IPS-11a (cell line): Measurements from ENCODE around the gene EIPR1.

Source experiments
- H3K4me3 ChIP-seq: one replicate; pipeline ENCODE4 v1.5.1; 2013; ENCODE audit warnings: low read depth, low read length, control low read depth

The EIPR1 gene

DNA sequence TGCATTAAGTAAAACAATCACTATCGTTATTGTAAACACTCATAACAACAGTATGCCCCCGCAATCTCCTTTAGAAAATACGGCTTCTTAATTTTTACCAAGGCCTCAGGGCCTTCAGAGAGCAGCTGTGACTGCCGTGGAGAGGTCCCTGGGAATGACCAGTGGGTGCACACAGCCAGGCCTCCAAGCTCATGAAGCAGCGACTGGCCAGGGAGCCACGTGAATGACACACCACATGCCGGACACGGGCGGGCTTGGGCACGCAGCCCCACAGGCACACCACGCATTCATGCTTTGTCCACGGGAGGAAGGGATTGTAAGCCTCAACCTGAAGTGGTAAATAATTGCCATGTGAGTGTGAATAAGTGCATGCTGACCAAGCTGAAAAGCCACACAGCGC, 121.0 kb downstream of the EIPR1 start:
- H3K4me3 ChIP-seq: no peak overlapping the region

DNA sequence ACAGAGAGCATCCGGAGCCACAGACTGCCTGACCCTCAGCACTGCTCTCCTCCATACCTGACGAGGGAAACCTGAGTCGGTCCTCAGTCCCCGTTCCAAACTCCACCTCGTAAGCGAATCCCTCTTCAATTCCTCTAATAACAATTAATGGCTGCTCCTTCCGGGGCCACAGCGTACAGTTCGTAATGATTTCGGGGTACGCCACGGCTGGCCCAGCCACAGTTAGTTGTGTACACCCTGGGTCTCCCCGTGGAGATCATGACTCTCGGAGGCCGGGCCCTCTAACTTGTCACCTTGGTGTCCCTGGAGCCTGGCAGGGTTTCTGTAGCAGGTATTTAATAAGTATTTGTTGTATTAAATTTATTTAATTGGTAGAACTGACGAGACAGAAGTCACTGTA, 121.5 kb downstream of the EIPR1 start:
- H3K4me3 ChIP-seq: no peak overlapping the region

DNA sequence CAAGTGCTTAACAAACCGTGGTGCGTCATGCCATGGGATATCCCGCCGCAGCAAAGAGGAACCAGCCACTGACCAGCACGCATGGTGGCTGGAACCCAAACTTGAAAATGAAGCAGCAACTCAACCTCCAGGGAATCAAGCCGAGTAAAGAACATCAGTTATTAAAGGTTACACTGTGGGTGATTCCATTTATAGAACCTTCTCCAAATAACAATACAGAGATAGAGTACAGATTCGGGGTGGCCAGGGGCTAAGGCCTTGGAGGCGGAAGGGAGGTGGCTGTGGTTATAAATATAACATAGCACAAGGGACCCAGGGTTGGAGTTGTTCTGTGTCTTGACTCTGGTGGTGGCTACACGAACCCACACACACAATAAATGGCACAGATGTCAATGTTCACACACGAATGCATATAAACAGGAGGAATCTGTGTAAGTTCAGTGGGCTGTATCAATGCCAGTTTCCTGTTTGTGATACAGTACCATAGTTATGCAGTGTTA, 123.1 kb downstream of the EIPR1 start:
- no peak overlapping the region for H3K4me3 ChIP-seq

DNA sequence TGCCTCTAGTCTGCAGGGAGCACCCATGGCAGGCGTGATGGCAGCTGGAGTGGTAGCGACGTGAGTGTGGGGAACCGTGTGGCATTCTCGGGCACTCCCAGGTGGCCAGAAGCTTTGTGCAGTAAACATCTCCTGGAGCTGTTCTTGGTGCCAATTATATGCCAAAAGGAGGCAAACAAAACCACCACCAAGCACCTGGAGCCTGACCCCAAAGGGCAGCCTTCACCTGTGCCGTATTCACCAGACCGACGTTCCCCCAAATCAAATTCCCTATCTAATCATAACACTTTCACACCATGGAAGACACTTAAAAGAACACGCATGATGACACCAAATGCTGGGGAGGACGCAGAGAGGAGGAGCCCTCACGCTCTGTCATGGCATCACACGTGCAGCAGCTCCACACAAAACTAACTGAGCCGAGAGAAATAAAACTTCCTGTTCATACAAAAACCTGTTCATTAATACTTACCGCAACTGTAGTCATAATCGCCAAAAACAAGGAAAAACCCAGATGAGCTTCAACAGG, 123.6 kb downstream of the EIPR1 start:
- no peak overlapping the region for H3K4me3 ChIP-seq

DNA sequence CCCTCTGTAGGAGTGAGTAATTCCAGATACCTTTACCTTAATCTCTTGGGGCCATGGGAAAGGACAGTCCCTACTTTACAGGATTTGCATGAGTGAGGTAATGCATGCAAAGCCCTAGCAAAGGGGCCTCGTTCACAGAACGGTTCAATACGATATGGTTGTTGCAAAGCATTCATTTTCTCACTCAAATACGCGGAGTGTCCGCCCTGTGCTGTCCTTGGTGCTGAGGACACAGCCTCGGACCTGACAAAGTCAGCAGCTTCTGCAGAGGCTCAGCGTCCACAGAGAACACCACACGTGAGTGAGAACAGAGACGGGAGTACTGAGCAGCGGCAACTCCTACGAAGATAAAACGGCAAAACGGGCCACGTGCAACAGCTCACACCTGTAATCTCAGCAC, 125.7 kb downstream of the EIPR1 start:
- no peak overlapping the region for H3K4me3 ChIP-seq

DNA sequence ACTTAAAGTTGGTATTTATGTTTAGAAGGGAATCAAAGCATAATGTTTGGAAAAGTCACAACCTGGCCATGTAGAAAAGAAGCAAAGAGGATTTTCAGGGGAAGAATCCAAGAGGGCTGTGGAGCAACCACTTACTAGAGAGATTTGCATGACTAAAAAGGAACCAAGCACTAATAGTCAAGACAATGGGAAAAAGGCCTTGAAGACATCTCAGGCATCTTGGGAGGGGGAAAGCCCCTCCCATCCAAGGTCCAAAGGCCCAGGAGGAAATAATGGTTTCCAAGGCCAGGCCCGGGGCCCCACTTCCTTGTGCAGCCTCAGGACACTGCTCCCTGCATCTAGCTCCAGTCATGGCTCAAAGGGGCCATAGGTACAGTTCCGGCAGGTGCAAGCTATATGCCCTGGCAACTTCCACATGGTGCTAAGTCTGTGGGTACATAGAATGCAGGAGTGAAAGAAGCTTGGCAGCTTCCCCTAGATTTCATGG, 128.1 kb downstream of the EIPR1 start:
- H3K4me3 ChIP-seq: no peak overlapping the region

DNA sequence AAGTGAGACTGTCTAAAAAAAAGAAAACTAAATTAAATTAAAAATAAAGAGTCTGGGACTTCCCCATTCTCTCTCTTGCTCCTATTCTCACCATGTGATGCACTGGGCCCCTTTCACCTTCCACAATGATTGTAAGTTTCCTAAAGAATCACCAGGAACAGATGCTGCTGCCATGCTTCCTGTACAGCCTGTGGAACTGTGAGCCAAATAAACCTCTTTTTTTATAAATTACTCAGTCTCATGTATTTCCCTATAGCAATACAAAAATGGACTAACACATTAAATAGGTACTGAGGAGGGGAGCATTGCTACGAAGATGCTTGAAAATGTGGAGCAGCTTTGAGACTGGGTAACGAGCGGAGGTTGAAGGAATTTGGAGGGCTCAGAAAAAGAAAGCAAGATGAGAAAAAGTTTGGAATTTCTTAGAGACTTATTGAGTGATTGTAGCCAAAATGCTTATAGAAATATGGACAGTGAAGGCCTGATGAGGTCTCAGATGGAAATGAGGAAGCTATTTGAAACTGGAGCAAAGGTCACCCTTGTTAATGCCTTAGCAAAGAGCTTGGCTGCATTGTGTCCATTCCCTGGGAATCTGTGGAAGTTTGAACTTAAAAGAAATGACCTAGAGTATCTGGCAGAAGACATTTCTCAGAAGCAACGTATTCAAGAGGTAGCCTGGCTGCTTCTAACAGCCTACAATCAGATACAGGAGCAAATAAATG, 128.7 kb downstream of the EIPR1 start:
- H3K4me3 ChIP-seq: no peak overlapping the region

DNA sequence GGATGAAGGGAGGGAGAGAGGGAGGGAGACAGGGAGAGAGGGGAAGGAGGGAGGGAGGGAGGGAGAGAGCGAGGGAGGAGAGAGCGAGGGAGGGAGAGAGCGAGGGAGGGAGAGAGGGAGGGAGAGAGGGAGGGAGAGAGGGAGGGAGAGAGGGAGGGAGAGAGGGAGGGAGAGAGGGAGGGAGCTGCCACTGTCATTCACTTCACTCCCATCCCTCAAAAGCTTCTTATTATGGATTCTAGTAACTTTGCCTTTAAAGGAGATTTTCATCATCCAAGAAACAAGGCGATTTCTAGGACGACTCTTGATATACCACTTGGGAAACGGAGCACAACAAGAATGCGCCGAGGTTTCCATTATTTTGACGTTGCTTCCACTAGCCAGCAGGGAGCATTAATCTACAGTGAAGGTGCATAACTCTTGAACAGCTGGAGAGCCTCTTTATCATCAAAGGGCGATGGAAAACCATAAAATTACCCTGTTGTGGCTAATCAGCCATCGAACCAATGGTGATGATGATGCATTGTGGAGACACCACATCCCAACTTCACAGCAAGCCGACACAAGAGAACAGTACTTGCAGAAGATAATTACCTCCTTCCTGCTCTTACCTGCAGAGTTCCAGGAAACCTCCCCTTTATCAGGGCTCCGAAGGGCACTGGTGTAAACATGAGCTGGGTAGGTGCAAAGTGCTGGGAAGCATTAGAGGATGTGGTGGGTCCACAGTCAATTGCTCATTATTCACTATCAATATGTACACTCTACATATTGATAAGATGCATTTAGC, 130.5 kb downstream of the EIPR1 start:
- H3K4me3 ChIP-seq: no peak overlapping the region

DNA sequence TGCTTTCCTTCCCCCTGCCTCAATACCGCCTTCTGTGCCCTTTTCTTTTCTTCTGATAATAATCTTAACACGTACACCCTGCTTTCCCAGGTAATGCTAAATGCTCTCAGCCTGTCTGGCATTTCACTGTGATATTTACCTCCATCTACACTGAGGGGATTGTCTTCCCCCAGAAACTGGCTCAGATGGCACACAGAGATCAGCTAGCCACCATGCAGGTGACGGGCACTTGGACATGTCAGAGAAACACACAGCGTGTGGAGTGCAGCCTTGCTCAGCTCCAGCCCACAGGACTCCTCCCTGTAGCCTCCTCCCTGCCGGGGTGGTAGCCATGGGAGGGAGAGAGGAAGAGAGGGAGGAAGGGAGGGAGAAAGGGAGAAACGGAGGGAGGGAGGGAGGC, 131.2 kb downstream of the EIPR1 start:
- no peak overlapping the region for H3K4me3 ChIP-seq

- H3K4me3 ChIP-seq: no peak overlapping the region
These were observed 133.1 kb downstream of the EIPR1 start for GRCh38 chr2:3244486-3244885.

GRCh38 chr2:3243804-3244203, 133.8 kb downstream of the EIPR1 start:
- H3K4me3 ChIP-seq: no peak overlapping the region

GRCh38 chr2:3242747-3243369, 134.8 kb downstream of the EIPR1 start:
- no peak overlapping the region for H3K4me3 ChIP-seq

DNA sequence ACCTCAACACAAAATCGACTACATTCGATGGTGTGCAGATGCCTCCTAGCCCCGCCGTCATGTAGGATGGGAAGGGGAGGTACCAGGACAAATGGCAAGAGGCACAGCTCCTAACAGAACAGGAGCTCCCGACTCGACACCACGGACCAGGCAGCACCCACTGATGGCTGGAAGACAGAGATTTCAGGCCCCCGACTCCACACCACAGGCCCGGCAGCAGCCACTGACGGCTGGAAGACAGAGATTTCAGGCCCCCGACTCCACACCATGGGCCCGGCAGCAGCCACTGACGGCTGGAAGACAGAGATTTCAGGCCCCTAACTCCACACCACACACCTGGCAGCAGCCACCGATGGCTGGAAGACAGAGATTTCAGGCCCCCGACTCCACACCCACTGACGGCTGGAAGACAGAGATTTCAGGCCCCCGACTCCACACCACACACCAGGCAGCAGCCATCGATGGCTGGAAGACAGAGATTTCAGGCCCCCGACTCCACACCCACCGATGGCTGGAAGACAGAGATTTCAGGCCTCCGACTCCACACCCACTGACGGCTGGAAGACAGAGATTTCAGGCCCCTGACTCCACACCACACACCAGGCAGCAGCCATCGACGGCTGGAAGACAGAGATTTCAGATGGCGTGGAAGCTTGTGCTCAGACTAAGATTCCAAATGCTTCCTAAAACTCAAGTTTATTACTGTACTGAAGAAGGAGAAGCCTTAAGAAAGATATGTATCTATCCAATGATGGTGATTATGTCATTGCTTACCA, 135.5 kb downstream of the EIPR1 start:
- no peak overlapping the region for H3K4me3 ChIP-seq

GRCh38 chr2:3238951-3239841, 138.4 kb downstream of the EIPR1 start:
- H3K4me3 ChIP-seq: no peak overlapping the region

- H3K4me3 ChIP-seq: no peak overlapping the region
These were observed 141.1 kb downstream of the EIPR1 start for GRCh38 chr2:3236300-3237045.

DNA sequence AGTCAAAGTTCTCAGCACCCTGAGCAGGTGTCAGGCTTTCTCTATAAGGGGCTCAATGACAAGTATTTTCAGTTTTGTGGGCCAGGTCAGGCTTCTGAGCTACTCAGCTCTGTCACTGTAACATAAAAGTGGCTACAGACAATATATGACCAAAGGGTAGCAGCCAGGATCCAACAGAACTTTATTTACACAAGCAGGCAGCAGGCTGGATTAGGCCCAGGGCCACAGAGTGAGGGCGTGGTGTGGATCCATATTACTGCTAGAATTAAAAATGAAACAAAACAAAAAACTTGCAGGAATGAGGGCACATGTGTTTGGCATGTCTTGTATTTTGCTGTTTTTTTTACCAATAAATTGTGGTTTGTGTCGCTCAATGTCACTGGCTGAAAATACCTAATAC, 143.7 kb downstream of the EIPR1 start:
- H3K4me3 ChIP-seq: no peak overlapping the region

- no peak overlapping the region for H3K4me3 ChIP-seq
These were observed 148.4 kb downstream of the EIPR1 start for GRCh38 chr2:3229221-3229620.

DNA sequence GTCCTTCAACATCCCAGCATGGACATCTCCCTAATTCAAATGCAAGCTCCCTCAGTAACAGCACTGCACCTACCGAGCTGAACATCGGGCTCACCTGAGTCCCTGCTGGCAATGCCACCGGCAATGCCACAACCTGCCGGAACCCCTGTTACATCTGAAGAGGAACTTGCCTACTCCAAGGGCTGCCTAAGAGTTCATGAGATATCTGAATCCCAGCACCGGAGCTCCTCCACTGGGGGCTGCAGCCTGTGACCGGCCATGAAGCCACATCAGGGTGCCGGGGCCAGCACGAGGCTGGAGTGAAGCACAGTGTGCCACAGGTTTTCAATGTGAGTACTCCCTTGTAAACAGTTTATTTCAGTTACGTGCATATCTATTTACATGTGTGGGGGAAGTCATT, 152.9 kb downstream of the EIPR1 start:
- H3K4me3 ChIP-seq: no peak overlapping the region
